ENCODE data around the gene RBMS3.

- TF ChIP-seq, protein P1, sequence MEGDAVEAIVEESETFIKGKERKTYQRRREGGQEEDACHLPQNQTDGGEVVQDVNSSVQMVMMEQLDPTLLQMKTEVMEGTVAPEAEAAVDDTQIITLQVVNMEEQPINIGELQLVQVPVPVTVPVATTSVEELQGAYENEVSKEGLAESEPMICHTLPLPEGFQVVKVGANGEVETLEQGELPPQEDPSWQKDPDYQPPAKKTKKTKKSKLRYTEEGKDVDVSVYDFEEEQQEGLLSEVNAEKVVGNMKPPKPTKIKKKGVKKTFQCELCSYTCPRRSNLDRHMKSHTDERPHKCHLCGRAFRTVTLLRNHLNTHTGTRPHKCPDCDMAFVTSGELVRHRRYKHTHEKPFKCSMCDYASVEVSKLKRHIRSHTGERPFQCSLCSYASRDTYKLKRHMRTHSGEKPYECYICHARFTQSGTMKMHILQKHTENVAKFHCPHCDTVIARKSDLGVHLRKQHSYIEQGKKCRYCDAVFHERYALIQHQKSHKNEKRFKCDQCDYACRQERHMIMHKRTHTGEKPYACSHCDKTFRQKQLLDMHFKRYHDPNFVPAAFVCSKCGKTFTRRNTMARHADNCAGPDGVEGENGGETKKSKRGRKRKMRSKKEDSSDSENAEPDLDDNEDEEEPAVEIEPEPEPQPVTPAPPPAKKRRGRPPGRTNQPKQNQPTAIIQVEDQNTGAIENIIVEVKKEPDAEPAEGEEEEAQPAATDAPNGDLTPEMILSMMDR (IDR thresholded peaks at IDR 0.05), result no peak
- TF ChIP-seq POLR2AphosphoS5 (IDR thresholded peaks at IDR 0.05; ENCODE audit: insufficient read depth in 1 of 2, low read depth in 1 of 2), result no peak
- TF ChIP-seq POLR2A (IDR thresholded peaks at IDR 0.05), result no peak
Observed at GRCh38 chr3:29347412-29347811, 66.5 kb downstream of the RBMS3 start.

All from vagina (tissue), 2 donors.